Activated naive CD4-positive, alpha-beta T cell treated with anti-CD3 and anti-CD28 coated beads for 36 hours (primary cell): ENCODE data around the gene CNOT1. TPM values are rescaled to one million over a fixed set of nuclear protein-coding genes. Genes with fewer than 3 reads are reported as not detected.

ENCODE experiments used
- CTCF ChIA-PET: fragments of 350-600 bp; sonication (Branson Sonifier 250); formaldehyde crosslinking; loops from one replicate; lab custom pipeline; 2021; ENCODE audit warnings: antibody characterized with exemption; lab: Charles Lee
- DNase-seq: peaks from one replicate; pipeline ENCODE4 v3.0.0-alpha.2; 2020
- H3K27ac Mint-ChIP-seq: one replicate; pipeline ENCODE4 v1.8.0; 2021; ENCODE audit warnings: mild to moderate bottlenecking, mixed read lengths
- H3K27me3 Mint-ChIP-seq: one replicate; pipeline ENCODE4 v1.8.0; 2021; ENCODE audit warnings: low read depth, mixed read lengths
- H3K36me3 Mint-ChIP-seq: one replicate; pipeline ENCODE4 v1.8.0; 2021; ENCODE audit warnings: low read depth, mixed read lengths
- H3K4me1 Mint-ChIP-seq: one replicate; pipeline ENCODE4 v1.8.0; 2021; ENCODE audit warnings: low read depth, mixed read lengths
- H3K4me3 Mint-ChIP-seq: one replicate; pipeline ENCODE4 v1.8.0; 2021; ENCODE audit warnings: mild to moderate bottlenecking, moderate library complexity, mixed read lengths
- H3K9me3 Mint-ChIP-seq: one replicate; pipeline ENCODE4 v1.8.0; 2021; ENCODE audit warnings: mixed read lengths
- intact Hi-C: fragments of 100-400 bp; cut with micrococcal nuclease; formaldehyde crosslinking; loops from one replicate; pipeline ENCODE4 v1.15.1; 2023
- total RNA-seq, 2 experiments: library from RNA; stranded (reverse); gene quantifications; one replicate each; pipeline ENCODE4 v1.2.3, GENCODE V29; 2021

CNOT1 gene
- total RNA-seq, 2 experiments from 2014 or later = 283 to 287 TPM

DNA sequence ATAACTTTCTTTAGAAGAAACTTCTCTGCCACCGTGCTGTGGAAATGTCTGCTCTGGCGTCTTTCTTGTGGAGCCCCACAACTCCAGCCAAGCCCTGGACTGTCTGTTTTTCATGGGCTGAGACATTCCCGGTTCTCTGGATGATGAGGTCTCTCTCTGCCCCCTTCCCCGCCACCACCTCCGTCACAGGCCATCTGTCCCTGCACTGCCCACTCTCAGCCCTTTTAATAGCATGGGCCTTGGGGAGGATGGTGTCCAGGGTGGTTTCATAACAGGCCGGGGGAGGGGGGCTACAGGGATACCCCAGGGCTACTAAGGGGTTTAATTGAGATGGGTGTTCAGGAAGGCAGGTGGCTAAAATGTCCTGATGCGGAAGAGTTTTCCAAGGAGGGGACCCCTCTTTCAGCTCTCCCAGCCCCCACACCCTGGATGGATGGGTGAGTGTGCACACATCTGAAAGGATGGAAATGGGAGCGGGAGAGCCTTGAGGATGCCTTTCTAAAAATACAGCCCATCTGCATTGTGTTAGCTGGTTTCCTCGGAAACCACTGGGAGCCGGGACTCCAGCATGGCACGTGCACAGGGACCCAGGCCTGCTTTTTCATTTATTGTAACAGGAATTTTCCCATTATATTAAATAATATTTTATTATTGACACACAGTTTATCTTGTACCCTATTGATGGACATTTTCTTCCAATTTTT is 144.3 kb downstream of the CNOT1 start:
- CTCF ChIA-PET = interaction anchor here (1.1 to 6.8 kb wide), 2 partner anchors 10 to 150 kb away, joined by 4 to 130 read pairs; no protein-coding TSS in a partner anchor
- DNase-seq = no peak
- no peaks in the 10 kb centered on the region for H3K36me3 Mint-ChIP-seq
- H3K9me3 Mint-ChIP-seq = no peaks in the 10 kb centered on the region
- H3K4me1 Mint-ChIP-seq = no peaks in the 10 kb centered on the region
- peaks cover 5% of the 10 kb centered on the region for H3K27me3 Mint-ChIP-seq
- no peak overlapping the region for H3K4me3 Mint-ChIP-seq
- no peak overlapping the region for H3K27ac Mint-ChIP-seq
- intact Hi-C loops = loop anchor here (5.0 kb wide), 1 partner anchor 463 kb away; no protein-coding TSS in a partner anchor

DNA sequence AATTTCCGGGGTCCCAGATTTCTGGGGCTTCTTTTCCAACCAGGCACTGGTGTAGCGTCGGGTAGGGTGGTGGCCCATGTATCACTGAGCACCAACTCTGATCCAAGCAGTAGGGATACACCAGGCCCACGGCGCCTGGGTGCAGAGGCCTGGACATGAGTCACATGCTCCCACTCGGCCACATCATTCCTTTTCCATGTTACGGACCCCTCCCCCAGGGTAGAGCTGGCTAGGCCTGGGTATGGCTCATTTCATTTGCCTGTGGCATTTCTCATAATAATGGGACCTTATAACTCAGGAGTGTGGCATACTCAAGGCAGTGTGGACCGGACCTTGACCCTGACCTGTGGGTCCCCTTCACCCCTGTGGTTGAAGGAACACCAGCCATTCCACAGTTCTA is 147.7 kb downstream of the CNOT1 start:
- intact Hi-C loops = no loop called here
- CTCF ChIA-PET = no interaction called here
- DNase-seq = no peak
- H3K4me1 Mint-ChIP-seq = no peaks in the 10 kb centered on the region
- no peaks in the 10 kb centered on the region for H3K9me3 Mint-ChIP-seq
- peaks cover 3% of the 10 kb centered on the region for H3K27me3 Mint-ChIP-seq
- H3K4me3 Mint-ChIP-seq = no peak overlapping the region
- no peaks in the 10 kb centered on the region for H3K36me3 Mint-ChIP-seq
- no peak overlapping the region for H3K27ac Mint-ChIP-seq

DNA sequence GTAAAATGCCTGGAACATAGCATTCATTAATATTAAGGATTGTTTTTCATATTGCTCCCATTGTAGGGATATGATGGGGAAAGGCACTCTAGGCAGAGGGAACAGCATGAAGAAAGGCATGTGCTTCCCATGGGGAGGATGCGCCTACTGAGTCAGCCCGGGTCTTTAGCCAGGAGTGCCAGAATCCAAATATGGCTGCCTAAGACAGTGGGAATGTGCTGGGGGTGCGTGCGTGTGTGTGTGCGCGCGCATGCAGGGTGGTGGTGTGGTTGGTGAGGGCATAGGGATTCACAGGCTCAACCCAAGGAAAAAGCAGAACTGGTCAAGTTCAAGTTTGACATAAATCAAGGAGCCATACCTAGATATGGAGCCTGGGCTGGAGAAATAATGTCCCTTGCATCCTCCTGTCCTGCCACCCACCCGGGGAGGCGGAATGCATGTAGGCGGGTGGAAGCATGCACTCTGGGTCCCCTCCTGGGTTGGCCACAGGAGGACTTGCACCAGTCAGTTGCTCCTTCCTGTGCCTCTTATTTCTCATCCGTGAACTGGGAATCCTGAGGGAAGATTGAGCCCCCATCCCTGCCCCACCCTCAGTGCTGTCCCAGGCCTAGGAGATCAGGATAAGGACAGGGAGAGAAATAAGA is 148.3 kb downstream of the CNOT1 start:
- CTCF ChIA-PET = no interaction called here
- no peak overlapping the region for H3K4me3 Mint-ChIP-seq
- H3K27me3 Mint-ChIP-seq = peaks cover 2% of the 10 kb centered on the region
- intact Hi-C loops = no loop called here
- no peak overlapping the region for H3K27ac Mint-ChIP-seq
- no peaks in the 10 kb centered on the region for H3K9me3 Mint-ChIP-seq
- no peaks in the 10 kb centered on the region for H3K4me1 Mint-ChIP-seq
- DNase-seq = no peak
- no peaks in the 10 kb centered on the region for H3K36me3 Mint-ChIP-seq

DNA sequence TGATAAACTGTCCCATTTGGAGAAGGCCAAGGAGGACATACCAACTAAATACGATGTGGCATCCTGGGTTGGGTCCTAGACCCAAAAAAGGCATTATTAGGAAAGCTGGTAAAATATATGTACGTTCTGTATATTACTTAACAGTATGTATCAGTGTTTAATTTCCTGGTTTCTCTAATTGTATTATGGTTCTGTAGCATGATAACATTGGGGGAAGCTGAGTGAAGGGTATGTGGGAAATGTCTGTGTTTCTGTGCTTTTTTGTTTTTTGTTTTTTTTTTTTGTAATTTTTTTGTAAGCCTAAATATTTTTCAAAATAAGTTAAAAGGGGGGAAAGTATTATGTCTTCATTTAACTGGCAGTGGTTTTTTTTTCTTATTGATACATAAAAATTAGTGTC is 151.2 kb downstream of the CNOT1 start:
- DNase-seq = no peak
- no peak overlapping the region for H3K27ac Mint-ChIP-seq
- no peaks in the 10 kb centered on the region for H3K36me3 Mint-ChIP-seq
- no peaks in the 10 kb centered on the region for H3K4me1 Mint-ChIP-seq
- no peak overlapping the region for H3K4me3 Mint-ChIP-seq
- CTCF ChIA-PET = interaction anchor here (1.4 kb wide), 1 partner anchor 139 kb away, joined by 3 read pairs; no protein-coding TSS in a partner anchor
- H3K27me3 Mint-ChIP-seq = peaks cover 2% of the 10 kb centered on the region
- no peaks in the 10 kb centered on the region for H3K9me3 Mint-ChIP-seq
- intact Hi-C loops = no loop called here

DNA sequence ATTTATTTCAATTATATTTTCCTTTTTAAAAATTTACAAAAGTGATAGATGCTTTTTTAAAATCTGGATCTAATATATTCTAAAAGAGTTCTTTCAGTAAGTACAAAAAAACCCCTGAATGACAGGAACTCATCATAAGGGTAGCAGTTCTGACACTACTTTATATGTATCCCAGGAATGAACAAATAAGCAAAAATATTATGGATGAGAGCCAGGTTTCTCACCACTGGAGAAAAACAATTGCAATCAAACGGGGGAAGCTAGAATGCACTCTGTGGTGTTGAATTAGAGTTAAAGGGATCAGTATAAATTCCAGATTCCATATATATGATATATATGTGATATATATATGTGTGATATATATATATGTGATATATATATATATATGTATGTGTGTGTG is 152.8 kb downstream of the CNOT1 start:
- no peak overlapping the region for H3K27ac Mint-ChIP-seq
- intact Hi-C loops = no loop called here

DNA sequence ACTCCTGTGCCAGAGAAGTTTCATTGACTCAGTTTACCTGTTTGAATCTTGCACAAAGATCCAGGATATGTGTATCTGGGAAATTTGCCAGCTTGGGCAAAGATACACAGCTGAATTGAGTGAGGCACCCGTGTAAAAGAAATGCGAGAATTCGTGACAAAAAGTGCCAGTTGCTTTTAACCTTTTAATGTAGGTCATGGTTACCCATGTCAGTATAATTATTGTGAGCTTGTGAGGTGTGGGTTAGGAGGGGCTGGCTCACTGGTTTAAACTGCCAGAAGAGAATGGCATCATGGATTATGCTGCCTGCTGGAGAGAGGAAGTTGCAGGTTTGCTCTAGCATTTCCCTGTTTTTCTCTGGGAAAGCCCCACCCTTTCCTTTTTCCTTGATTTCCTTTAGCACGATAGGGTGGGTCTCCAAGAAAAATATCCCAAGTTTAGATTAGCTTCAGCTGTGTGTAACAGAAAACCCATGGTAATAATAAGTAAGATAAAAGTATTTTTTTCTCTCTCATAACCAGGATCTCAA is 154.5 kb downstream of the CNOT1 start:
- no peaks in the 10 kb centered on the region for H3K9me3 Mint-ChIP-seq
- H3K36me3 Mint-ChIP-seq = no peaks in the 10 kb centered on the region
- no peak overlapping the region for H3K27ac Mint-ChIP-seq
- CTCF ChIA-PET = interaction anchor here (1.0 to 1.3 kb wide), 2 partner anchors 12 to 49 kb away, joined by 5 to 6 read pairs; no protein-coding TSS in a partner anchor
- no peak for DNase-seq
- H3K4me1 Mint-ChIP-seq = no peaks in the 10 kb centered on the region
- peaks cover 2% of the 10 kb centered on the region for H3K27me3 Mint-ChIP-seq
- no peak overlapping the region for H3K4me3 Mint-ChIP-seq
- intact Hi-C loops = no loop called here

More for the DNA sequence above, 152.8 kb downstream of the CNOT1 start:
- no peaks in the 10 kb centered on the region for H3K9me3 Mint-ChIP-seq
- CTCF ChIA-PET = interaction anchor here (1.2 kb wide), 1 partner anchor 142 kb away, joined by 3 read pairs; no protein-coding TSS in a partner anchor
- DNase-seq = no peak
- H3K36me3 Mint-ChIP-seq = no peaks in the 10 kb centered on the region
- no peak overlapping the region for H3K4me3 Mint-ChIP-seq
- no peaks in the 10 kb centered on the region for H3K4me1 Mint-ChIP-seq
- H3K27me3 Mint-ChIP-seq = peaks cover 2% of the 10 kb centered on the region

DNA sequence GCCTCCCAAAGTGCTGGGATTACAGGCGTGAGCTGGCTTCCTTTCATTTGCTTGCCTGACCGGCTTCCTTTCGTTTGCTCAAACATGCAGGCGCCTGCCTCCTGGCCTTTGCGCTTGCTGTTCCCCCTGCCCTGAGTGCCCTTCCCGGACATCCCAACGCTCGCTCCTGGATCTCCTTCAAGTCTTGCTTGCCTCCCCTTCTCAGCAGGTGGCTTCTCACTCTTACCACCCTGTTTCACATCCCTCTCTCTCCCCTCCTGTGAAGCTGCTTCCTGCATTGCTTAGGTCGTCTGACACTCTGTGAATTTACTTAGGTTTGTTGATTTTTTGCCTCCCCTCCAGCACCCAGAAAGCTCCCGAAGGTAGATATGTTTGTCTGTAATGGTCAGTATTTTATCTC is 155.3 kb downstream of the CNOT1 start:
- H3K27ac Mint-ChIP-seq = no peak overlapping the region
- H3K27me3 Mint-ChIP-seq = peaks cover 3% of the 10 kb centered on the region
- no peak overlapping the region for H3K4me3 Mint-ChIP-seq
- DNase-seq = no peak
- intact Hi-C loops = no loop called here
- no peaks in the 10 kb centered on the region for H3K36me3 Mint-ChIP-seq
- H3K9me3 Mint-ChIP-seq = no peaks in the 10 kb centered on the region
- no peaks in the 10 kb centered on the region for H3K4me1 Mint-ChIP-seq
- CTCF ChIA-PET = interaction anchor here (1.0 kb wide), 1 partner anchor 48 kb away, joined by 6 read pairs; no protein-coding TSS in a partner anchor

DNA sequence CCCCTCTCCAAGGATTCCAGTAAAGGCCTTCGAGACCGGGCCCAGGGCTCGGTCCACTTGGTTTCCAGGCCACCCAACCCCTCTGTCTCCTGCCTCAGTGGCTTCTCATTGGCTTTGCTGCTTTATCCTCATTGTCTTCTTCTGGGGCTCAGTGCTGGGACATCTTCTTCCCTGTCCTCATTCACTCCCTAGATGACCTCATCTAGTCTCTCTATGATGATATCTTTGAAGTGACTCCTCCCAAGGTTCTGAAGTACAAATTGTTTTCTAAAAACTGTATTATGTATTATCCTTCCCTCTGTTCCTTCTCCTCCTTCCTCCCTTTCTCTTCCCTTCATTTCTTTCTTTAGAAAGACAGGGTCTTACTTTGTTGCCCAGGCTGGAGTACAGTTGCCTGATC is 156.8 kb downstream of the CNOT1 start:
- intact Hi-C loops = no loop called here
- peaks cover 14% of the 10 kb centered on the region for H3K27me3 Mint-ChIP-seq
- no peaks in the 10 kb centered on the region for H3K9me3 Mint-ChIP-seq
- DNase-seq = no peak
- no peaks in the 10 kb centered on the region for H3K4me1 Mint-ChIP-seq
- no peak overlapping the region for H3K4me3 Mint-ChIP-seq
- CTCF ChIA-PET = interaction anchor here (0.7 kb wide), 1 partner anchor 15 kb away, joined by 3 read pairs; no protein-coding TSS in a partner anchor
- H3K27ac Mint-ChIP-seq = no peak overlapping the region
- no peaks in the 10 kb centered on the region for H3K36me3 Mint-ChIP-seq

DNA sequence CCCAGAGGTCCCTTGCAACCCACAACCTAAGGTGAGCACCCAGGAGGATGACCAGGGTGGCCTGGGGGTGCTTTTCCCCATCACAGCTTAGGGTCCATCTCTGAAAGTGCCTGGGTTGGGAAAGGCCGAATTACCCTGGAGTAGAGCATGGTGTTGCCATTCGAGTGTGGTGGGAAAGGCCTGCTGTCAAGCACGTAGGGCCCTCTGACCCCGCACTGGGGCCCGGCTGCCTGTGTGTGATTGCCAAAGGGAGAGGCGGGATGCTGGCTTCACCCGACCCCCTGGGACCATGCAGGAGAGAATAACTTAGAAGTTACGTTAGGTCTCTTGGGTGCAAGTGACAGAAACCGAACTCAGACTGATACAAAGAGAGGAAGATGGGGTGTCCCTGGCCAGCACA is 157.4 kb downstream of the CNOT1 start:
- H3K36me3 Mint-ChIP-seq = no peaks in the 10 kb centered on the region
- no peaks in the 10 kb centered on the region for H3K4me1 Mint-ChIP-seq
- H3K27ac Mint-ChIP-seq = no peak overlapping the region
- no peaks in the 10 kb centered on the region for H3K9me3 Mint-ChIP-seq
- H3K4me3 Mint-ChIP-seq = no peak overlapping the region
- peaks cover 16% of the 10 kb centered on the region for H3K27me3 Mint-ChIP-seq
- DNase-seq = no peak
- intact Hi-C loops = no loop called here
- CTCF ChIA-PET = interaction anchor here (2.1 kb wide), 1 partner anchor 15 kb away, joined by 6 read pairs; no protein-coding TSS in a partner anchor

DNA sequence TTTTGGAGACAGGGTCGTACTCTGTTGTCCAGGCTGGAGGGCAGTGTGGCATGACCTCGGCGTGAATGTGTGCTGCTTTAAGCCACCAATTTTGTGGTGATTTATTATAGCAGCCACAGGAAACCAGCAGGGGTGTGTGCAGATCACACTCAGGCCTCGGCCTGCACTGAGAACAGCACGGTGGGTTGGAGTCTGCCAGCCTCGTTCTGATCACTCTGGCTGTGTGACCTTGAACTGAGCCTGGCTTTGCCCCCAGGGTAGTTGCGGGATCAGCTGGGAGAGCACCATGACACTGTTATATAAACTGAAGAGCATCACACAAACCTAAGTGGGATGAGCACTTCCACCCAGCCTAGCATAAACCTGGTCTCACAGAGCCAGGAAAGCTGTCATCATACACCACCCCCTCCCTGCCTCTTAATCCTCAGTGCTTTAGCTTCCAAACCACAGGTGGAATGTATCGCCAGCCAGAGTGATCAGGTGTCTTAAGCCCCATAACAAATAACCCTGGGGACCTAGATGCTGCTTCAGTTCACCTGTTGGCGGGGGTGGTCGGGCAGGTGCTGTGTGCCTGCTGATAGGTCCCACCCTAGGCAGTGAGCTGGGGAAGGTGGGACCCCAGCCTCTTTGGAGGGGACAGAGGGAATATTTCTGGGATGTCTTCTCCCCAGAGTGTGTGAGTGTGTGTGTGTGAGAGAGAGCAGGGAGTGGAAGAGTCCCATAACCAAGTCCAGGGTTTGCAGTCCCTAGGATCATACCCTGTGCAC is 158.2 kb downstream of the CNOT1 start:
- H3K4me1 Mint-ChIP-seq = no peaks in the 10 kb centered on the region
- no peak for DNase-seq
- CTCF ChIA-PET = interaction anchor here (2.1 kb wide), 1 partner anchor 16 kb away, joined by 6 read pairs; no protein-coding TSS in a partner anchor
- peaks cover 23% of the 10 kb centered on the region for H3K27me3 Mint-ChIP-seq
- H3K4me3 Mint-ChIP-seq = no peak overlapping the region
- intact Hi-C loops = no loop called here
- no peak overlapping the region for H3K27ac Mint-ChIP-seq
- H3K36me3 Mint-ChIP-seq = no peaks in the 10 kb centered on the region
- H3K9me3 Mint-ChIP-seq = no peaks in the 10 kb centered on the region
